Smooth muscle cell (in vitro differentiated cells): ENCODE measurements around the gene TNKS1BP1. TPM values are rescaled to one million over a fixed set of nuclear protein-coding genes. Genes with fewer than 3 reads are reported as not detected.
A peak's percentile ranks its signal among the peaks of the same experiment; 100 is the strongest.

ENCODE experiments used
- DNase-seq: peaks from one replicate; lab custom pipeline; 2025; ENCODE audit not compliant: unreplicated experiment; lab: John Stamatoyannopoulos, UW
- H2AFZ ChIP-seq: fragments of 200-600 bp; sonication (generic); 2 replicates; pipeline ENCODE4 v1.6.0; 2016; ENCODE audit warnings: antibody characterized with exemption, low read depth, mild to moderate bottlenecking
- H3F3A ChIP-seq: fragments of 200-600 bp; sonication (generic); 2 replicates; pipeline ENCODE4 v1.6.0; 2017; ENCODE audit warnings: antibody characterized with exemption, low read depth
- H3K27ac ChIP-seq: fragments of 200-600 bp; sonication (generic); 2 replicates; pipeline ENCODE4 v1.5.1; 2016; ENCODE audit warnings: low read depth, mild to moderate bottlenecking
- H3K27me3 ChIP-seq: fragments of 200-600 bp; sonication (generic); 2 replicates; pipeline ENCODE4 v1.6.1; 2016; ENCODE audit warnings: low read depth, mild to moderate bottlenecking
- H3K36me3 ChIP-seq: fragments of 200-600 bp; sonication (generic); 2 replicates; pipeline ENCODE4 v1.5.1; 2016; ENCODE audit warnings: low read depth
- H3K4me1 ChIP-seq: fragments of 200-600 bp; sonication (generic); 2 replicates; pipeline ENCODE4 v1.5.1; 2016; ENCODE audit warnings: low read depth
- H3K4me2 ChIP-seq: fragments of 200-600 bp; sonication (generic); 2 replicates; pipeline ENCODE4 v1.6.0; 2016; ENCODE audit warnings: mild to moderate bottlenecking
- H3K4me3 ChIP-seq: fragments of 200-600 bp; sonication (generic); 2 replicates; pipeline ENCODE4 v1.5.1; 2016; ENCODE audit warnings: mild to moderate bottlenecking
- H3K79me2 ChIP-seq: fragments of 200-600 bp; sonication (generic); 2 replicates; pipeline ENCODE4 v1.6.0; 2016; ENCODE audit warnings: low read depth, mild to moderate bottlenecking
- H3K9ac ChIP-seq: fragments of 200-600 bp; sonication (generic); 2 replicates; pipeline ENCODE4 v1.6.0; 2016; ENCODE audit warnings: low read depth
- H3K9me3 ChIP-seq: fragments of 200-600 bp; sonication (generic); replicated peaks from 2 replicates; pipeline ENCODE4 v1.5.1; 2016; ENCODE audit warnings: low read depth
- H4K20me1 ChIP-seq: fragments of 200-600 bp; sonication (generic); 2 replicates; pipeline ENCODE4 v1.6.0; 2016; ENCODE audit warnings: low read depth
- WGBS: methylation state at CpG from one replicate; pipeline ENCODE4 v1.1.7; 2016; ENCODE audit warnings: low lambda C conversion rate; 5-methylcytosine and 5-hydroxymethylcytosine counted together
- polyA plus RNA-seq: library from polyadenylated mRNA; unstranded; fragments of >200 nt; fragmentation: Nextera tagmentation; extraction: Ambion mirVana; gene quantifications from 2 replicates; pipeline ENCODE4 v1.2.1, GENCODE V29; 2016
- total RNA-seq: library from RNA; depleted of rRNA; stranded (reverse); fragments of >200 nt; gene quantifications from 2 replicates; pipeline ENCODE4 v1.2.3, GENCODE V29; 2014
- TF ChIP-seq, protein P1 (sequence below): fragments of 200-600 bp; sonication (generic); IDR thresholded peaks from 2 replicates; pipeline ENCODE4 v1.5.1; 2017; ENCODE audit warnings: borderline replicate concordance, mild to moderate bottlenecking, antibody characterized with exemption; ENCODE audit not compliant: insufficient read depth, poor library complexity, severe bottlenecking

TNKS1BP1 gene, protein sequence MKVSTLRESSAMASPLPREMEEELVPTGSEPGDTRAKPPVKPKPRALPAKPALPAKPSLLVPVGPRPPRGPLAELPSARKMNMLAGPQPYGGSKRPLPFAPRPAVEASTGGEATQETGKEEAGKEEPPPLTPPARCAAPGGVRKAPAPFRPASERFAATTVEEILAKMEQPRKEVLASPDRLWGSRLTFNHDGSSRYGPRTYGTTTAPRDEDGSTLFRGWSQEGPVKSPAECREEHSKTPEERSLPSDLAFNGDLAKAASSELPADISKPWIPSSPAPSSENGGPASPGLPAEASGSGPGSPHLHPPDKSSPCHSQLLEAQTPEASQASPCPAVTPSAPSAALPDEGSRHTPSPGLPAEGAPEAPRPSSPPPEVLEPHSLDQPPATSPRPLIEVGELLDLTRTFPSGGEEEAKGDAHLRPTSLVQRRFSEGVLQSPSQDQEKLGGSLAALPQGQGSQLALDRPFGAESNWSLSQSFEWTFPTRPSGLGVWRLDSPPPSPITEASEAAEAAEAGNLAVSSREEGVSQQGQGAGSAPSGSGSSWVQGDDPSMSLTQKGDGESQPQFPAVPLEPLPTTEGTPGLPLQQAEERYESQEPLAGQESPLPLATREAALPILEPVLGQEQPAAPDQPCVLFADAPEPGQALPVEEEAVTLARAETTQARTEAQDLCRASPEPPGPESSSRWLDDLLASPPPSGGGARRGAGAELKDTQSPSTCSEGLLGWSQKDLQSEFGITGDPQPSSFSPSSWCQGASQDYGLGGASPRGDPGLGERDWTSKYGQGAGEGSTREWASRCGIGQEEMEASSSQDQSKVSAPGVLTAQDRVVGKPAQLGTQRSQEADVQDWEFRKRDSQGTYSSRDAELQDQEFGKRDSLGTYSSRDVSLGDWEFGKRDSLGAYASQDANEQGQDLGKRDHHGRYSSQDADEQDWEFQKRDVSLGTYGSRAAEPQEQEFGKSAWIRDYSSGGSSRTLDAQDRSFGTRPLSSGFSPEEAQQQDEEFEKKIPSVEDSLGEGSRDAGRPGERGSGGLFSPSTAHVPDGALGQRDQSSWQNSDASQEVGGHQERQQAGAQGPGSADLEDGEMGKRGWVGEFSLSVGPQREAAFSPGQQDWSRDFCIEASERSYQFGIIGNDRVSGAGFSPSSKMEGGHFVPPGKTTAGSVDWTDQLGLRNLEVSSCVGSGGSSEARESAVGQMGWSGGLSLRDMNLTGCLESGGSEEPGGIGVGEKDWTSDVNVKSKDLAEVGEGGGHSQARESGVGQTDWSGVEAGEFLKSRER (N-terminal part only)
- total RNA-seq (39.0 and 46.3 TPM in 2 replicates), polyA plus RNA-seq (86.3 and 118 TPM in 2 replicates)

DNA sequence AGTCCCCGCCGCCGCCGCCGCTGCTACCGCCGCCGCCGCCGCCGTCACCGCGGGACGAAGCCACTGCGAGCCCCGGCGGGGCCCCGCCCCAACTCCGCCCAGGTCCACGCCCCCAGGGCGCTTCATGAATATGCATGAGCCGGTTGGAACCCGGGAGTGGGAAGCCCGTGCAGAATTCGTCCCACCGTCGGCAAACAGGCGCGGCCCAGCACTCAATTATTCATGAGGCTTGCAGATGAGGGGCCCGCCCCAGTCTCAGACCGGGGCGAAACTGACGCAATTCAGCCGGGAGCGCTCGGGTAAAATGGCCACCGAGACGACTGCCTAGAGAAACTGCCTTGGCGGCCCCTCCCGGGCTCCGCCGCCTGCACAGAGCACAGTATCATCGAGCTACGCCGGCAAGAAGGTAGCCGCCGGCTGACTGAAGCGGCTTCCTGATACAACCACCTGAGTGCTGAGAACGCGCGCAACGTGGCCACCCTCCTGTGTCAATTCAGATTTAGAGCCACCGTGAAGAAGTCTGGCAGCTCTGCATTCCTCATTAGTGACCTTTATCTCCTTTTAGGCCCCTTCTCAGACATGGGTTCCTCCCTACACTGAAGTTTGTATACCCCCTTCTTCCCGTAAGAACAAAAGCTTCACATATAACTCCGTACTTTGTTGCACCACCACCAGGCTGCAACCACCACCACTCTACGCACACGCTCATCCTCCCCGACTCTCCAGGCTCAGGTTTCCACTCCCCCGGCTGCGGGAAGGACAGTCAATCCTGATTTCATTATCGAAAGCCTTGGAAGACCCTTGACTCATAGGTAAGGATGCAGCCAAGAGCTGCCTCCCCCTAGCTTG, at the start of gene TNKS1BP1:
TNKS1BP1 (minus strand) TSS at position 67 of the 849 bp plus-strand sequence. CDS start 3,067 bp downstream, outside the sequence.
- no peaks in the 10 kb centered on the region for H3K36me3 ChIP-seq
- H4K20me1 ChIP-seq = peaks cover 26% of the 10 kb centered on the region
- peak within 1 kb of the TSS; percentile 95 for H3K4me3 ChIP-seq
- H3K4me2 ChIP-seq = peak within 1 kb of the TSS; percentile 100
- peak within 1 kb of the TSS; percentile 89 for H3K9ac ChIP-seq
- DNase-seq = peak; percentile 89
- peaks cover 39% of the 10 kb centered on the region for H3K4me1 ChIP-seq
- H3K27ac ChIP-seq = peak within 1 kb of the TSS; percentile 91
- peaks cover 27% of the 10 kb centered on the region for H3F3A ChIP-seq
- no peaks in the 10 kb centered on the region for H3K27me3 ChIP-seq
- peak within 1 kb of the TSS; percentile 65 for H2AFZ ChIP-seq
- WGBS = 3% methylated on average over 61 of the region's 61 CpGs
- TF ChIP-seq, protein P1, sequence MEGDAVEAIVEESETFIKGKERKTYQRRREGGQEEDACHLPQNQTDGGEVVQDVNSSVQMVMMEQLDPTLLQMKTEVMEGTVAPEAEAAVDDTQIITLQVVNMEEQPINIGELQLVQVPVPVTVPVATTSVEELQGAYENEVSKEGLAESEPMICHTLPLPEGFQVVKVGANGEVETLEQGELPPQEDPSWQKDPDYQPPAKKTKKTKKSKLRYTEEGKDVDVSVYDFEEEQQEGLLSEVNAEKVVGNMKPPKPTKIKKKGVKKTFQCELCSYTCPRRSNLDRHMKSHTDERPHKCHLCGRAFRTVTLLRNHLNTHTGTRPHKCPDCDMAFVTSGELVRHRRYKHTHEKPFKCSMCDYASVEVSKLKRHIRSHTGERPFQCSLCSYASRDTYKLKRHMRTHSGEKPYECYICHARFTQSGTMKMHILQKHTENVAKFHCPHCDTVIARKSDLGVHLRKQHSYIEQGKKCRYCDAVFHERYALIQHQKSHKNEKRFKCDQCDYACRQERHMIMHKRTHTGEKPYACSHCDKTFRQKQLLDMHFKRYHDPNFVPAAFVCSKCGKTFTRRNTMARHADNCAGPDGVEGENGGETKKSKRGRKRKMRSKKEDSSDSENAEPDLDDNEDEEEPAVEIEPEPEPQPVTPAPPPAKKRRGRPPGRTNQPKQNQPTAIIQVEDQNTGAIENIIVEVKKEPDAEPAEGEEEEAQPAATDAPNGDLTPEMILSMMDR = no peak
- no peaks in the 10 kb centered on the region for H3K9me3 ChIP-seq
- peaks cover 36% of the 10 kb centered on the region for H3K79me2 ChIP-seq

GRCh38 chr11:57373146-57373545, 48.4 kb upstream of the TNKS1BP1 start:
- Histone ChIP-seq H3K9me3 (no peaks in the 10 kb centered on the region), H2AFZ (no peak overlapping the region), H3K4me1 (no peaks in the 10 kb centered on the region), H3K4me2 (peak overlapping the region; percentile 9), H3F3A (peaks cover 11% of the 10 kb centered on the region), H4K20me1 (no peaks in the 10 kb centered on the region), H3K27ac (no peak overlapping the region), H3K27me3 (no peaks in the 10 kb centered on the region), H3K4me3 (no peak overlapping the region), H3K9ac (no peak overlapping the region), H3K79me2 (no peaks in the 10 kb centered on the region), H3K36me3 (no peaks in the 10 kb centered on the region)
- no peak for DNase-seq
- WGBS = 31% methylated on average over 3 of the region's 3 CpGs
- TF ChIP-seq, protein P1 = no peak

GRCh38 chr11:57370941-57371340, 46.2 kb upstream of the TNKS1BP1 start:
- Histone ChIP-seq H2AFZ (no peak overlapping the region), H4K20me1 (no peaks in the 10 kb centered on the region), H3K9me3 (no peaks in the 10 kb centered on the region), H3K79me2 (no peaks in the 10 kb centered on the region), H3K4me2 (peak overlapping the region; percentile 19), H3K27ac (no peak overlapping the region), H3F3A (peaks cover 5% of the 10 kb centered on the region), H3K4me1 (peaks cover 4% of the 10 kb centered on the region), H3K4me3 (no peak overlapping the region), H3K27me3 (no peaks in the 10 kb centered on the region), H3K9ac (no peak overlapping the region), H3K36me3 (no peaks in the 10 kb centered on the region)
- TF ChIP-seq, protein P1 = no peak
- no peak for DNase-seq
